Suprapubic skin (tissue), 3 donors: ENCODE results near the gene KLHL20.

ENCODE experiments used
- CTCF ChIP-seq, 2 donors: fragments of 200-600 bp in 1 of 2; fragments of 450-650 bp in 1 of 2; sonication (generic) in 1 of 2; IDR thresholded peaks; one replicate each; pipeline ENCODE4 v1.5.1; 2016 to 2019; ENCODE audit warnings: antibody characterized with exemption in 2 of 2, mild to moderate bottlenecking in 1 of 2, moderate library complexity in 1 of 2
- EP300 ChIP-seq: sonication (generic); formaldehyde crosslinking; IDR thresholded peaks from one replicate; pipeline ENCODE4 v1.6.1; 2017; ENCODE audit warnings: antibody characterized with exemption

GRCh38 chr1:173832748-173833147, 118.0 kb downstream of the KLHL20 start:
- no peak for TF ChIP-seq CTCF (IDR thresholded peaks at IDR 0.05)
- TF ChIP-seq EP300: no peak
